GM18907 (cell line): Measurements from ENCODE around the gene CEP112.
"Not testable (repeated sequence)": the region's sequence is repeated elsewhere in the genome, so short reads cannot be mapped to it uniquely, and the experiment has no call there.

ENCODE experiments used
- ATAC-seq: cut with Tn5 transposase; IDR thresholded peaks from one replicate; pipeline ENCODE4 v1.9.1; 2021; ENCODE audit warnings: mild to moderate bottlenecking, moderate library complexity; ENCODE audit not compliant: unreplicated experiment

The CEP112 gene

DNA sequence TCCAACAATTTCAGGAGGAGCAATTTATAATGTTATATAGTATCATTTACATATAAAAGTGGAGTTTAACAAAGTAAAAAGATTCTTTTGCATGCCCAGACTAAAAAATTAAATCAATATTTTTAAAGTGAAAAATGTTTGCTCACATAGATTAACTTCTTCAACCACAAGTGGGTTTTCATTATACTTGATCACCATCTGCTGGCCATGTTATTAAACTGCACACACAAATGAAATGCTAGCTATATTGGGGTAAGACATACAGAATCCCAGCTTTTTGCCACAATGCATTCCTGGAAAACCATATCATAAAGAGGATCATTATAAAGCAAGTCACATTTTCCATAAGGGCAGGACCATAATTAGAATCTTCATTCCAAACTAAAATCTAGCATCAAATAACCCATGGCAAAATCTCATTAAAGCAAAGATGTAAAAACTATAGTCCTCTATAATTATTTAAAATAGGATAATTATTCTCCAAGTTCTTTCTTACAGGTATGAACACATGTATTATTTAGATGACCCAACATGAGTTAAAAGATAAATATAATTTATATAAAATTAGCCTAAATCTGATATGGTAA is 26.3 kb downstream of the CEP112 start:
- no peak for ATAC-seq

DNA sequence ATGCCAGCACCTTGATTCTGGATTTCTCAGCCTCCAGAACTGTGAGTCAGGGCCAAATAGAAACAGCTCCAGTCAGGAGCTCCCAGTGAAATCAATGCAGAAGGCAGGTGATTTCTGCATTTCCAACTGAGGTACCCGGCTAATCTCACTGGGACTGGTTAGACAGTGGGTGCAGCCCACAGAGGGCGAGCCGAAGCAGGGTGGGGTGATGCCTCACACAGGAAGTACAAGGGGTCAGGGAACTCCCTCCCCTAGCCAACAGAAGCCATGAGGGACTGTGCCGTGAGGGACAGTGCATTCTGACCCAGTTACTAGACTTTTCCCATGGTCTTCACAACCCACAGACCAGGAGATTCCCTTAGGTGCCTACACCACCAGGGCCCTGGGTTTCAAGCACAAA is 36.9 kb downstream of the CEP112 start:
- not testable (repeated sequence) for ATAC-seq

DNA sequence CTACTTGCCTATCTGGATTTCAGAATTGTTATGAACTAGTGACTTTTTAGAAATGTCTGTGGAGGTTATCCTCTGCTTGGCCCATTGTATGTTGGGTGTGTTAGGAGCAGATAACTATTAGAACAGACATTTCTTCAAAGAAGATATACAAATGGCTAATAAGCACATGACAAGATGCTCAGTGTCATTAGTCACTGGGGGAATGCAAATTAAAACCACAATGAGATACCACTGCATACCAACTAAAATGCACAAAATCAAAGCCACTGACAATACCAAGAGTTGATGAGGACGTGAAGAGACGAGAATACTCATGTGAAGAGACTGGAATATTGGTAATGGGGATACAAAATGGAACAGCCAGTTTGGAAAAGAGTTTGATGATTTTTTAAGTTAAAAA is 39.2 kb downstream of the CEP112 start:
- no peak for ATAC-seq

DNA sequence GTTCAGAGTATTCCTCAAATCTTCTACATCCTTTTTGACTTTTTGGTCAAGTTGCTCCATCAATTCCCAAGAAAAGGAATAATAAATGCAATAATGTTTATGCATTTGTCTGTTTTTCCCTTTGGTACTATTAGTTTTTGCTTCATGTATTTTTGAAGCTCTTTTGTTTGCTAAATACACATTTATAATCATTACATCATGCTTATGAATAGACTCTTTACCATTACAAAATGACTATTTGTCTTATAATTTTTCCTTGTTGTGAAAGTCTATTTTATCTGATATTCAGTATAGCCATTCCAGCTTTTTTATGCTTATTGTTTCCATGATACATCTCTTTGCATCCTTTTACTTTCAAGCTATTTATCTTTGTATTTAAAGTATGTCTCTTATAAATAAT is 41.2 kb downstream of the CEP112 start:
- ATAC-seq, result no peak

DNA sequence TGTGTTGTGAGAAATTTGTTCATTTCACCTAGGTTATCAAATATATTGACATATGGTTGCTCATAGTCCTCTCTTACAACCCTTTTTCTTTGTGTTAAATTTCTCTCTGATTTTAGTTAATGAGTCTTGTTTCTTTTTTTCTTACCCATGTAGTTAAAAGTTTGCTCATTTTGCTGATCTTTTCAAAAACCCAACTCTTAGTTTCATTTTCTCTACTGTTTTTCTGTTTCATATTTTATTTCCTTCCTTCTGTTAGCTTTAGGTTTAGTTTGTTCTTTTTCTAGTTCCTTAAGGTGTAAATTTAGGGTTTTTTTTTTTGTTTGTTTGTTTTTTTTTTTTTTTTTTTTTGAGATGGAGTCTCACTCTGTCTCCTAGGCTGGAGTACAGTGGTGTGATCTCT is 42.4 kb downstream of the CEP112 start:
- no peak for ATAC-seq

DNA sequence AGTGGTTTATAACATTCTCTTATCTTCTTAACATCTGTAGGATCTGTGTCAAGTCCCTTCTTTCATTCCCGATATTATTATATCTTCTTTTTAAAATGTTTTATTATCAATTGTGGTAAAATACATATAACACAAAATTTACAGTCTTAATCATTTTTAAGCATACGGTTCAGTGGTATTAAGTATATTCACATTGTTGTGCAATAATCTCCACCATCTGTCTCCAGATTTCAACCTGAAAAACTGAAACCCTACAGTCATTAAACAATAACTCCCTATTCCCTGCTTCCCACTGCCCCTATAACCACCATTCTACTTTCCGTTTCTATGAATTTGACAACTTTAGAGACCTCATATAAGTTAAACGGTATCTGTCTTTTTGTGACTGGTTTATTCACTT is 45.5 kb downstream of the CEP112 start:
- no peak for ATAC-seq

DNA sequence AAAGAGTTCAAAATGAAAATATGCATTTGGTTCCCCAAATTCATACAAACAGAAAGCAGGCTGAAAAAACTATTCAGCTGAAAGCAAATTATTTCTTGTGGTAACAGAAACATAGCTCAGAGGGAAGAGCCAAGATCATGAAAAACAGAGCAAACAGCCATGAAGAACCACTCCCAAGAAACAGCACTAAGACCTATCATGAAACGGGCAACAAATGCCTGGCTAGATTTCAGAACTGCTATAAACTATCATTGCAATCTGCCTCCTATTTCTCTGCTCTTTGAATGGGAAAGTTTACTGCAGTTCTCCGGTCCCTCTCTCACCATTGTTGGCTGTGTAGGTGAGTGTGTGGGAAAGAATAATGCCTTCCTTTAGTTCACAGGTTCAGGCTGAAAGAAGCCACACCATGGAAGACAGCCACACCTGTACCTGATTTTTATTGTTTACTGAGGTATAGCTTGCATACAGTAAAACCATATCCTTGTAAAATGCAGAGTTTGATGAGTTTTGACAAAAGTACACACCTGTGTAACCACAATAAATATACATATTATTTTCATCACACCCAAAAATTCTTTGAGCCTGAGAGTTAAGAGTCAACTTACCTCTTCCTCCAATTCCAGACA is 48.2 kb downstream of the CEP112 start:
- no peak for ATAC-seq

DNA sequence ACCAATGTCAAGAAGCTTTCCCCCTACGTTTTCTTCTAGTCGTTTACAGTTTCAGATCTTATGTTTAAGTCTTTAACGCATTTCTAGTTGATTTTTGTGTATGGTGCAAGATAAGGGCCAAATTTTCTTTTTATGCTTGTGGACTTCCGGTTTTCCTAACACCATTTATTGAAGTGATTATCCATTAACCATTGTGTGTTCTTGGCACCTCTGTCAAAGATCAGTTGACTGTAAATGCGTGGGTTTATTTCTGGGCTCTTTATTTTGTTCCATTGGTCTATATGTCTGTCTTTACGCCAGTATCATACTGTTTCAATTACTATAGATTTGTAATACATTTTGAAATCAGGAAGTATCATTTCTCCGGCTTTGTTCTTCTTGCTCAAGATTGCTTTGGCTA is 49.5 kb downstream of the CEP112 start:
- no peak for ATAC-seq

DNA sequence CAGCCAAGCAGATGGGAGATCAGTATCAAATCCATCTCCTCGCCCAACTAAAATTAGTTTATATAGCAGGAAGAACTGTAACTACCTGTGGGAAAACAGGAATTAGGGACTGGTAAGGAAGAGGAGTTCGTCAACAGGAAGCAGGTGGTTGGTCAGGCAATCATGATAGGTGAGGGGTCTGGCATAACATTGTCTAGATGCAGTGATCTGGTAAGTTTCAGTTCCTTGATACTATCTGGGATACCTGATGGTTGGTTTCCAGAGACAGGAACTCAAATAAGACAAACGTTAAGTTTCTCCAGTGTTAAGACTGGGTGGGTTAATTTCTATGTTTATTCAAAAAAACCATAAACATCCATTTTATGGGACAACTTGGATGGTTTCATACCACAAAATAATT is 53.8 kb downstream of the CEP112 start:
- no peak for ATAC-seq

DNA sequence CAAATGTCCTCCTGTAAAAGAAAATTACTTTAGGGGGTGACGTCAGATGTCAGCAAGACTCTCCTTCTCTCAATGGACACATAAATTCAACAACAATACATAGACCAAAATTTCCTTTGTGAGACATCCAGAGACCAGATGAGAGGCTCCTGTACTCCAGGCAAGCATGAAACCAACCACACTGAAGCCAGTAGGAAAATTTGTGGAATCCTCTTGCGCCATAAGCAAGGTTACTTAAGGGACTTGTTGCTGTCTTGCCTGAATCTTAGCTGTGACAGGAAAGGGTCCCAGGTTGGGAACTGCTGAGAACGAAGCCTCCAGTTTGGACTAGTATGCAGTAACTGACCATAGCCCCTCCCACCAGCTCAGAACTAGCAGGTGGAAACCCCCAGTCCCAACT is 56.0 kb downstream of the CEP112 start:
- ATAC-seq, result no peak

DNA sequence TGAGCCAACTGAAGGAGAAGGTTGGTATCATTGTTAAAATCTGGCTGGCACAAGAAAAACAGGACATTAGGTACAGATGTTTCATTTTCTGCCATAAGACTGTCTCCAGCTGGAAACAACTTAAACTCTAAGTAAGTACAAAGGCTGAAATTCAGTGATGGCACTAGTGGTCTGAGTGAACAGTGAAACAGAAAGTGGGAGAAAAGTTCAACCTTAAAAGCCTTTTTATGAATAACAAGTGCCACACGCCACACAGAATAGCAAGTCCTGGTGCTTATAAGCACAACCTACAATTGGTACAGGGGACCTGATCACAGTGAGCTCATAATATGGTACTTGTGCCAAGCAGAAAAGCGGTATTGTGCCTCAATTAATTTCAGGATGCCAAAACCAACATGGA is 56.7 kb downstream of the CEP112 start:
- no peak for ATAC-seq

DNA sequence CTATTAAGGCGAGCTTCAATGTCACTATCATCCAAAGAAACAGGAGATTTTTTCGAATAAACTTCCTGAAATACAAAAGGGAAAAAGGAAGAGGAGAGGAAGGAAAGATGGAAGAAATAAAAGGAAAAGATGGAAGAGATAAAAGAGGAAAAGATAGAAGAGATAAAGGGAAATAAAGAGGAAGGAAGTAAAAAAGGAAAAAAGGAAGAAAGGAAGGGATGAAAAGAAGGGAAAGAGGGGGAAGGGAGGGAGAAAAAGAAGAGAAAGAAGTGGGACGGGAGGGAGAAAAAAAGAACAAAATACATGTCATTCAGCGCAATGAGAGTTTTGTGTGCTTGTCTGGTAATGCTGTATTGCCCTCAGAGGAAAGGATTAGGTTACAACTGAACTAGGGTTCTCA is 62.2 kb downstream of the CEP112 start:
- ATAC-seq, result no peak

DNA sequence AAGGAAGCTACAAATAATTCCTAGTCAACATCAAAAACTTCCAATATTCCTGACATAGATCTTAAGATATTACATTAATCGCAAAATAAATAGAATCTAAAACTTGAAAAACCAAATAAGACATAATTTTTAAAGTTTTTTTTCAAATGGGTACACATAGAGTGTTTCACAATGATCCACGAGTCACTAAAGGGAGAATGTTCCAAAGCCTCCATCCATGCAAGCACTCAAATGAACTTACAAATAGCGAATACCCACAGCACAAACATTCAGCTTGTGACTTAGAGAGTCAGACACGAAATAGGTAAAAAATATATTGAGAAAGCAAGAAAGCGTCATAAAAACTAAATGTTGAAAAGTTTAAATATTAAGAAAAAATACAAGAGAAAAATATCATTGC is 65.7 kb downstream of the CEP112 start:
- ATAC-seq, result no peak

DNA sequence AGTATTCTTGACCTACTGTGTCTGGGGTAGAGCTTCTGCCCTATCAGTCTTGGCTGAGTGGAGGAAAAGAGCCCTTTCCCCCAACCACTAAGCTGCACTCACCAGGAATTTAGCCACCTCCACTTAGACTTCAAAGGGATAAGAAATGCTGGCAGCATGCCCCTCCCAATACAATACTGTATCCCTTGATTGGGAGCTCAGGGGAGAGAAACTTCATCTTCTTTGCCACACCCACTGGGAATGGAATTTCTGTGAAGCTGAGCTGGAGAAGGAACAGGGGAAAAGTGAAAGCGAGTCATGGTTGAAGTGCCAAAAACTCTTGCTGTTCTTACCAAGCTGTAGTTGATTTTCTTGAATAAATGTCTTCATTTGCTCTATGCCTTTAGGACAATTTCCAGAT is 68.8 kb downstream of the CEP112 start:
- no peak for ATAC-seq

DNA sequence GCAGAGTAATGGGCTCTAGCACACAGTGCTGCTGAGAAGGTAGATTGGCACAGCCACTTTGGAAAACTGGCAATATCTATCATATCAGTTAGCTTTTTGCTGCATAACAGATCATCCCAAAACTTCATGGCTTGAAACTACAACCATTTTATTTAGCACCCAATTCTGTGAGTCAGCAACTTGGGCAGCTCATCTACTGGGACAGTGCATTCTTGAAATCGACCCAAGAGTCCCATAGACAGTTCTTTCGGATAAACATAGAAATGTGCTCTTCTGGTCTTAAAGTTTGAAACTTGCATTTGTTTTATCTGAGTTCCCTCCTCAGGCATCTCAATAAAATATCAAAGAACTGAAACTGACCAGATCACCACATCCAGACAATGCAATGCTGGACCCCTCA is 76.7 kb downstream of the CEP112 start:
- no peak for ATAC-seq

DNA sequence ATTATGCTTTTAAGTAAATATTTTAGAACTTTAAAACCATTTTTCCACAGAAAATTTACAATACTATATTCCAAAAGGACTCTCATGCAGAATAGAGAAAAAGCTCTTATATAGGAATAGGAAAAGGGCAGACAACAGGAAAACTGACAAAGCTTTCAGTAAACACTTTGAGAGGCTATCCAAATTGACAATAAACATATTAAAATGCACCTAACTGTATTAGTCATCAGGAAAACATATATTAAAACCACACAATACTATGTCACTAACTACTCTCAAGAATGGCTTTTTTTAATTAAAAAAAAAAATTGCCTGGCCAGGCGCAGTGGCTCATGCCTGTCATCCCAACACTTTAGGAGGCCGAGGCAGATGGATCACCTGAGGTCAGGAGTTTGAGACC is 77.3 kb downstream of the CEP112 start:
- ATAC-seq, result no peak

DNA sequence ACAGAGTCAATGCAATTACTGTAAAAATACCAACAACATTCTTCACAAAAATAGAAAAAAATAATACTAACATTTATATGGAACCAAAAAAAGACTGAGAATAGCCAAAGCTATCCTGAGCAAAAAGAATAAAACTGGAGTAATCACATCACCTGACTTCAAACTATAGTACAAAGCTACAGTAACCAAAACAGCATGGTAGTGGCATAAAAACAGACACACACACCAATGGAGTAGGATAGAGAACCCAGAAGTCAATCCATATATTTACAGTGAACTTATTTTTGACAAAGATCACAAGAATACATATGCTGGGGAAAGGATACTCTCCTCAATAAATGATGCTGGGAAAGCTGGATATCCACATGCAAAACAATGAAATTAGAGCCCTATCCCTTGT is 84.2 kb downstream of the CEP112 start:
- no peak for ATAC-seq

DNA sequence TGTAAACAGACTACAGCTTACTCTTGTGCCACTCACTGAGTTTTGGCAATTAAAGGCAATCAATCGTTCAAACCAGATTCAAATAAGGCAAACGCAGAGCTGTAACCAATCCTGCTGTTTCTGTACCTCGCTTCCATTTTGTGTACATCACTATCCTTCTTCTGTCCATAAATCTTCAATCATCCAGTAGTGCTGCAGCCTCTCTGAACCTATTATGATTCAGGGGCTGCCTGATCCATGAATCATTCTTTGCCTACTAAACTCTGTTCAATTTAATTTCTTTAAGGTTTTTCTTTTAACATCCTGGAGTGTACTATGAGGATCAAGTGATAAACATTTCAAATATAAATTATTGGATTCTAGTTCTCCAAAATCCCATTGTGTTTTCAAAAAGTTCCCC is 93.9 kb downstream of the CEP112 start:
- no peak for ATAC-seq

DNA sequence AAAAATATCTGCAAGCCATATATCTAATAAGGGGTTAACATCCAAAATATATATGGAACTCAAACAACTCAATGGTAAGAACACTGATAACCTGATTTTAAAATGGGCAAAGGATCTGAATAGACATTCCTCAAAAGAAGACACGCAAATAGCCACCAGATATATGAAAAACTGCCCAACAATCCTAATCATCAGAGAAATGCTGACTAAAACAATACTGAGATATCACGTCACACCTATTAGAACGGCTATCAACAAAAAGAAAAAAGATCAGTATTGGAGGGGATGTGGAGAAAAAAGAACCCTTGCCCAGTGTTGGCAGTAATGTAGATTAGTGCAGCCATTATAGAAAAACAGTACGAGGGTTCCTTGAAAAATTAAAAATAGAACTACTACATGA is 97.2 kb downstream of the CEP112 start:
- no peak for ATAC-seq

DNA sequence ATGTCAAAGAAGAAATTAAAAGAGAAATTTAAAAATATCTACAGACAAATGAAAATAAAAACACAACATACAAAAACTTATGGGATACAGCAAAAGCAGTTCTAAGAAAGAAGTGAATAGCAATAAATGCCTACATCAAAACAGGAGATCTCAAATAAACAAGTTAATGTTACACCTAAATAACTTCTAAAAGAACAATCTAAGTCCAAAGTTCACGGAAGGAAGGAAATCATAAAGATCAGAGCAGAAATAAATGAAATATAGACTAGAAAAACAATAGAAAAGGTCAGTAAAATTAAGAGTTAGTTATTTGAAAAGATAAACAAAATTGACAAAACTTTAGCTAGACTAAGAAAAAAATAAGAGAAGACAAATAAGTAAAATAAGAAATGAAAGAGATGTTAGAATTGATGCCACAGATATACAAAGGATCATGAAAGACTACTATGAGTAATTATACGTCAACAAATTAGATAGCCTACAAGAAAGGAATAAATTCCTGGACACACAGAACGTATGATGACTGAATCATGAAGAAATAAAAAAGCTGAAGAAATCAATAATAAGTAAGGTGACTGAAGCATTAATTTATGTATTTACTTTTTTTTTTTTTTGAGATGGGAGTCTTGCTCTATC is 100.4 kb downstream of the CEP112 start:
- ATAC-seq, result no peak

DNA sequence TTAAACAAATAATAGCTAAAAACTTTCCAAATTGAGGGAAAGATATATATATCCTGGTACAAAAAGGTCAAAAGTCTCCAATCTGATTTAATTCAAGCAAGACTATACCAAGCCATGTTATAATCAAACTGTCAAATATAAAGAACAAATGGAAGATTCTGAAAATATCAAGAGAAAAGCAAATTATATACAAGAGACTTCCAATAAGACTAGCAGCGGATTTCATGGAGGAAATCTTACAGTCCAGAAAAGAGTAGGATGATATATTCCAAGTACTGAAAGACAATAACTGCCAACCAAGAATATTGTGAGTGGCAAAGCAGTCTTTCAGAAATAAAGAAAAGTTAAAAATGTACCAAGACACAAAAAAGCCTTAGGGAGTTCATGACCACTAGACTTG is 102.2 kb downstream of the CEP112 start:
- no peak for ATAC-seq

DNA sequence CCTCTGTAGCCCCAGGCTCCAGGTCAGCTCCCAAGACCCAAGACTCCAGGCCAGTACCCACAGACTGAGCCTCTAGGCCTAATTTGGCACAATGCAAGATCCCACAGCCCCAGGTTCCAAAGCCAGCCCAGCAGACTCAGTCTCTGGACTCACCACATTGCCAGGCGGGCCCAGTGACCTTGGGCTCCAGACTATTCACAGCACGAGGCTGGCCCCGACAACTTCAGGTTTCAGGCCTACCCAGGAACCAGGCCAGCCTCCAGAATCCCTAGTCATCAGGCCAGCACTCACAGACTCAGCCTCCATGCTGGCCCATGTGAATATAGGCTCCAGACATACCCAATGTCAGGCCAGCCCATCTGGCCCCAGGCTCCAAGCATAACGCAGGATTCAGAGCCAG is 103.8 kb downstream of the CEP112 start:
- ATAC-seq, result no peak

DNA sequence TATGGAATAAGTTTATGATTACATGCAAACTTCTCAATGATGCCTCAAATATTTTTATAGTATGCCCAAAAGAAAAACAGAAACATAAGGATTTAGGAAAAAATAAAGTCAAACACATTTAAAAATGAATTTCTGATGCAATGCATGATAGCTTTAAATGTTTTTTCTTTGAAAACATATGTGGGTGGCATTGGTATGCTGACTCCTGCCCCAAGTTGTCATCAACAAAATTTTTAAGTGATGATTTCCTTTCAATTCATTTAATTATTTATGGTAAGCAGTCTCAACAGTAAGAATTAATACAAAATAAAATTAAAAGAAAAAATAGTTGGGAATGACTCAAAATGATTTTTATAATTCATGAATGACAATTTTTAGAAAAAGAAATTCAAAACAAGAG is 104.9 kb downstream of the CEP112 start:
- no peak for ATAC-seq
